Measurements from ENCODE around the gene GPR21. TPM values are rescaled to one million over a fixed set of nuclear protein-coding genes. Genes with fewer than 3 reads are reported as not detected.

GPR21 gene
- total and polyA plus RNA-seq, 2 of the 13 experiments (the other 11 are each of a cell fraction or from before 2014, with no cell fraction given) = 0.29 to 0.32 TPM

DNA sequence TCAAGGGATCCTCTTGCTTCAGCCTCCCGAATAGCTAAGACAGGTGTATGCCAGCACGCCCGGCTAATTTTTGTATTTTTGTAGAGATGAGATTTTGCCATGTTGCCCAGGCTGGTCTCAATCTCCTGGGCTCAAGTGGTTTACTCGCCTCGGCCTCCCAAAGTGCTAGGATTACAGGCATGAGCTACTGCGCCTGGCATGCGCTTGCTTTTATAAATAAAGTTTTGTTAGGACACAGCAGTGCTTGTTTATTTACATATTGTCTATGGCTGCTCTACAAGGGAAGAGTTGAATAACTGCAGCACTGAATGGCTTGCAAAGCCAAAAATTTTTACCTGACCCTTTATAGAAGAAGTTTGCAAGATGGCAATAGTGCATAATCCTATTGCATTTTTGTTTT lies 27.7 kb downstream of the GPR21 start:
- Histone ChIP-seq H3K4me3 (replicated peaks in 1 of 3; ENCODE audit: insufficient read depth in 1 of 3, low read depth in 2 of 3, low read length in 3 of 3) (no peak overlapping the region), H4K20me1 (ENCODE audit: insufficient read depth, low read length) (no peaks in the 10 kb centered on the region), H3K9me3 (ENCODE audit: low read length) (no peaks in the 10 kb centered on the region), H3K4me1 (ENCODE audit: insufficient read depth, low read length) (no peaks in the 10 kb centered on the region), H3K27me3 (ENCODE audit: control insufficient read depth in 1 of 2, insufficient read depth in 2 of 2, low read length in 2 of 2) (no peaks in the 10 kb centered on the region), H3K27ac (ENCODE audit: extremely low read length, insufficient read depth, low read length) (no peak overlapping the region), H2AFZ (ENCODE audit: low read length) (no peak overlapping the region), H3K79me2 (ENCODE audit: insufficient read depth, low read length) (no peaks in the 10 kb centered on the region), H3K36me3 (replicated peaks in 1 of 2; ENCODE audit: control insufficient read depth in 1 of 2, insufficient read depth in 2 of 2, low read length in 2 of 2) (peaks cover 1 to 13% of the 10 kb centered on the region in 2 experiments; a peak in 4 of 5 replicates), H3K4me2 (ENCODE audit: low read depth, low read length) (no peak overlapping the region), H3K9ac (ENCODE audit: insufficient read depth, low read depth, low read length) (no peak overlapping the region)
- BruUV-seq (replicated peaks) = no TSS peak
- 98% methylated on average over 7 of the region's 7 CpGs for WGBS (ENCODE audit: low lambda C conversion rate)
- intact Hi-C loops (cut with micrococcal nuclease; ENCODE audit: unreplicated experiment) (no loop called here), in situ Hi-C loops (cut with HindIII; ENCODE audit: extremely low pct_ligation_motif_present, low pct_unique_long_range_greater_than_20kb) (no loop called here)
- ATAC-seq (no peak), DNase-seq (ENCODE audit: low spot score) (no peak), FAIRE-seq (no peak)
- POLR2A ChIA-PET = no interaction called here
- TF ChIP-seq ZNF383 (CRISPR knock-in tag; IDR thresholded peaks at IDR 0.05; ENCODE audit: borderline replicate concordance) (no peak), ZBTB40 (IDR thresholded peaks at IDR 0.05) (no peak), ZBTB40 (CRISPR knock-in tag; IDR thresholded peaks at IDR 0.05) (peak; percentile 85)
- CTCF ChIA-PET (ENCODE audit: low intra/inter-chr PET ratio, low total read pairs) = no interaction called here
